Measurements from ENCODE around the gene NEDD9.

DNA sequence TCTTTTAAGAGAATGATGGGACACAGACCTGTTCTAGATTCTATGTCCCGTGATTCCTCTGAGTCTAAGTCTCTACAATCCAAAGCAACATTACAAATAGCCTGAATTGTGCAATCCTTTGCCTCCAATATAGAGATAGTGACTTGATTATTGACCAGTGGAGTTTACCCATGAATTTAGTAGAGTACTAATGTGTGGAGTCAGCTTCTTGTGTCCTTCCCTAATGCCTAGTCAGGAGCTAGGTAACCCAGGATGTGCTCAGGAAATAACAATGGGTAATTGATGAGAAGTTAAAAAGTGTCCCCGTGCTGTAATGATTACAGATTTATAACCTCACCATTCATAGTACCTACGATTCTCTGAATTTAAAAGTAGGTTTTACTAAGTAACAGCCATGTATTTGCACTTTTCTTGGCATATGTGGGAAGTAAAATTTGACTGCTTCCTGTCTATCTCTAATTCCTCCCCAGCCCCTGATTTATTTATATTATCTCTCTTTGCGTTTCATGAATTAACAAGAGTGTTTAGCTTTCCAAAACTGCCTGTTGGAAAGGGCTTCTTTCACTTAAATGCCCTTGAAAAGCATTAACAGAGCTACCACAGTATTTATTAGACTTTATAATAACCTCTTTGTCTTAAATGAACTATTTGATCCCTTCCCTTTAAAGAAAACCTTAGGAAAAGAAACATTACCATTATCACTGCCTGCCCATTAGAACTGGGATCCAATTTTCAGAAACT lies 30.5 kb downstream of the NEDD9 start:
- TF ChIP-seq, protein P1, sequence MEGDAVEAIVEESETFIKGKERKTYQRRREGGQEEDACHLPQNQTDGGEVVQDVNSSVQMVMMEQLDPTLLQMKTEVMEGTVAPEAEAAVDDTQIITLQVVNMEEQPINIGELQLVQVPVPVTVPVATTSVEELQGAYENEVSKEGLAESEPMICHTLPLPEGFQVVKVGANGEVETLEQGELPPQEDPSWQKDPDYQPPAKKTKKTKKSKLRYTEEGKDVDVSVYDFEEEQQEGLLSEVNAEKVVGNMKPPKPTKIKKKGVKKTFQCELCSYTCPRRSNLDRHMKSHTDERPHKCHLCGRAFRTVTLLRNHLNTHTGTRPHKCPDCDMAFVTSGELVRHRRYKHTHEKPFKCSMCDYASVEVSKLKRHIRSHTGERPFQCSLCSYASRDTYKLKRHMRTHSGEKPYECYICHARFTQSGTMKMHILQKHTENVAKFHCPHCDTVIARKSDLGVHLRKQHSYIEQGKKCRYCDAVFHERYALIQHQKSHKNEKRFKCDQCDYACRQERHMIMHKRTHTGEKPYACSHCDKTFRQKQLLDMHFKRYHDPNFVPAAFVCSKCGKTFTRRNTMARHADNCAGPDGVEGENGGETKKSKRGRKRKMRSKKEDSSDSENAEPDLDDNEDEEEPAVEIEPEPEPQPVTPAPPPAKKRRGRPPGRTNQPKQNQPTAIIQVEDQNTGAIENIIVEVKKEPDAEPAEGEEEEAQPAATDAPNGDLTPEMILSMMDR (IDR thresholded peaks at IDR 0.05; ENCODE audit: low read depth, low read length), result no peak
- TF ChIP-seq MYC (IDR thresholded peaks at IDR 0.05; ENCODE audit: low read depth, low read length), result no peak
- TF ChIP-seq POLR2A (IDR thresholded peaks at IDR 0.05; ENCODE audit: extremely low read depth, insufficient read length), result no peak

Measured in NB4 (cell line).